DLD1 (cell line): ENCODE results near the gene ABCC4.

Experiments used
- in situ Hi-C: cut with HindIII; loops from 2 replicates; pipeline ENCODE4 v1.10.0; 2017; ENCODE audit warnings: low sequenced_read_pairs

Gene ABCC4

DNA sequence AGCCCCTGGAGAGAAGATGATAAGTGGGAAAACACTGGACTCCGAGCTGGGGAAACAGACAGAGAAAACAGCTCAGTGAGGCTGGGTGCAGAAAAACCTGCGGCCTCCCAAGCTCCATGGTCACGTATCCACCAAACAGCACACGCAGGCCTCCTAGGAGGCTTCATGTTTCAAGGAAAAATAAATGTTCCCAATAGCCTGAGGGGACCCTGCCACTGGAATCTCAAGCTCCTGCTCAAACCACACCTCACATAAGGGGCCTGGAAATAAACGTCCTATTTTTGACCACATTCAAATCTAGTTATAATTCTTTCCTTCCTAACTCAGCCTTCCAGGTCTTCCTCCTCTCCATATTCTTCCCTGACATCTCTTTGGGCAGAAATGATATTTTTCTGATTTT is 225.7 kb downstream of the ABCC4 start:
- in situ Hi-C loops, result no loop called here

DNA sequence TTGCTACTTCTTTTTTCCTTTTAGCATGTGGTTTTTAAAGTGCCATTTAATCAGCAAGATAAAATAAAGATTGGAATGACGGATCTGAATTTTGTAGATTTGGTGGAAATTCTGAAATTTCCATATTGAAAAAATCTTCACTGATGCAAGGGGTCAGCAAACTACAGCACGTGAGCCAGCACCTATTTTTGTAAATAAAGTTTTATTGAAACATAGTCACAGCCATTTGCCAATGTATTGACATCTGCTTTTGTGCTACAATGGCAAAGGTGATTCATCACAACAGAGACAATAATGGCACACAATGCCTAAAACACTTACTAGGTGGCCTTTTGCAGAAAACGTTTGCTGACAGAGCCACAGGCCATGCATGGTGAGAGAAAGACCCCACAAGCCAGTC is 226.4 kb downstream of the ABCC4 start:
- in situ Hi-C loops, result no loop called here

DNA sequence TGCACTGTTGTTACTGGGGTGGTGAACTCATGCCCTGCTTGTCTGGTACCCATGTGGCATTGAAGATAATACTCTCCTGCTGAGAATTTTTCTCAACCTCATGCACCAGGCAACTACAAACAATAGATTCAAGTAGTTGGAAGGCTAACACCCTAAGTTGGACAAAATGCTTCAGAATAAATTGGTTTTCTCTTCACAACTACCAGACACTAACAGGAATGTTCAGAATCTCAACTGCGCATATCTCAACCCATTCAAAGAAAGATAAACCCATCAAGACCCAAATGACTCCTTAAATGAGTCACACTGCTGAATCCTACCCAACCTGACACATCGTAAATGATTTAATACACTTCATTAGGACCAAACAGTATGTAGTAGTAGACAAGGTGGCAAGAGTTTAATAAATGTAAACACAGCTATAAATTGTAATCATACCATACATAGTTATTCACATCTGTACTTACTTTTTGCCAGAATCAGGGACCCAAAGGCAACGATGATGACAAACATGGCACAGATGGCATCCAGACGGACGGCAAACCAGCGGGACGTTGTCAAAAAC is 227.4 kb downstream of the ABCC4 start:
- in situ Hi-C loops, result no loop called here

DNA sequence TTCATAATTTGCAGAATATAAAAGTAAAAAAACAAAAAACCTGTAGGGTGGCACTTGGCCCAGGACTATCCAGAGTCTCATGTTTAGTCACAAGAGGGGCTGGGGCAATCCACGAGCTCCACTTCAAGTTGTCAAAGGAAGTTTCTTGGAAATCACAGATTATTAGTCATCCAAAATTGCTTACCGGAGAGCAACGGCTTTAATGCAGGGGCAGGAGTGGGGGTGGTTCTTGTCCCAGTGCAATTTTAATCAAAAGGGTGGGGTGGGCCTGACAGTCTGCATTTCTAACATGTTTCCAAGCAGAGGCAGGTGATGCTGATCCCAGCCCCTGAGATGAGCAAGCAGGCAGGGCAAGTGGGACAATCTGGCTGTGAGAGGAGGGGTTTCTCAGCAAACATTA is 233.9 kb downstream of the ABCC4 start:
- in situ Hi-C loops, result no loop called here

DNA sequence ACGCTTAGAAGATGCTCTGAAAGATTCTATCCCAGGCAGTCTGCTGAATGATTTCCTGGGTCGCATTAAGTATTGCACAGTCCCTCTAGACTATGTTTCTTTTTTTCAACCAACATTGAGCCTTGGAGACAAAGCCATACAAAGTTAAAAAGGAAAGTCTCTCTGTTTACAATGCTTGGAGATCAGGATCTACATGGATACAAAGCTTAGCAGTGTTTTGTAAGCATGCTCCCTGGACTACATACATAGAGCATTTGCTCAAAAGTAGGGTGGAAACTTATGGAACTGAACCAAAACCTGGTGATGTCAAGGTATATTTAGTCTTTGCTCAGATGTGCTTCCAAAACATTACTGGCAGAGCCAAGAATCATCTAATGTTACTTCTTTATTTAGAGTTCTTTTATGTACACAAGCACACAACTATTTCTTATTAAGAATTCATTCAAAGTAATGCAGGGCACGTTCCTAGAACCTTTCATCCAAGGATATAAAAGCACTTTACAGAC is 241.2 kb downstream of the ABCC4 start:
- in situ Hi-C loops, result no loop called here

DNA sequence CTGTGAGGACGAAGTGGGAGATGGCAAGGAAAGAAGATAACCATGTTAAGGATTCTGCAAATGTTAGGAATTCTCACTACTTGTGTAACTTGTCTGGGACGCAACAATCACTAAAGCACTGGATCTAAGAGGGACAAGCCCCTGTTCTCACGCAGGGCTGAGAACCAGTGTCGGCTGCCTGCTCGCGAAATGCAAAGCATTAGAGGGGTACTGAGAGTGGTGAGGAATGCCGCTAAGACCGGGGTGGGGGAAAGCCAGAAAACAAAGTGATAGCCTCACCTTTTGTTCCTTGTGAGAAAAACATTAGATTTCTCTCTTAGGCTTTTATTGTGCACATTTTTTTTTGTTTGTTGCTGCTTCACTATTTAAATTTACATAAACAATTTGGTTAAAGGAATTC is 241.9 kb downstream of the ABCC4 start:
- in situ Hi-C loops, result no loop called here

DNA sequence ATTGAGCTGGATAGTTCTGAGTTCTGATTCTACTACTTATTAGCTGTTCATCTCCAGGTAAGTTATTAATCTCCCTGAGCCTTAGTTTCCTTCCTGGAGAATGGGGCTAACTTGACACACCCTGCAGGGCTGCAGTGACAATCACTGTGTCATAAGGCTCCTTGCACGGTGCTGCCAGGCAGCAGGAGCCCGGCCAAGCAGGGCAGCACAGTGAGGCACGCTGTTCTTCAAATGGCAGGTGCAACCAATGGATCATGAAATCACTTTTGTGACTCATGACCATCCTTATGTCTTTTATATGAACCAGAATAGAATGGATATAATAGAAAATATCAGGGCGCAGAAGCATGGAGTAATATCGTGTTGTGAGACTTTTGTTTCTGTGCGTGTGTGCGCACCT is 242.6 kb downstream of the ABCC4 start:
- in situ Hi-C loops, result no loop called here

DNA sequence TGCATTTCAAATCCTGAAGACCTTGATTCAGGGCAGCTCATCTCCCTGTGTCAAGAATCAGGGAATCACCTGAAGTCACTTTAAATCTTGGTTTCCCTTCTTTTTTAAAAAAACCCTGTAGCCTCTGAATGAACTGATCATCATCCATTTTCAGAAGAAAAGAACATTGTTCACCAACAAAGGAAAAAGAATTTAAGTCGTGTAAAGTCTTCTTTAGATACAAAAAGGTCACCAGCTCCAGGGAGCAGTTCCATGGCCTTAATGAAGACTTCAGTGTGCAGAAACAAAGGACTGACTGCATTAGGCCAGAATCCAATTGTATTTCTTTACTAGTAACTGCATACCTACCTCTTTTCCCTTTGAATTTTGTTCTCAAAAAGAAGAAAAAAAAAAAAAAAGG is 245.0 kb downstream of the ABCC4 start:
- in situ Hi-C loops, result no loop called here

DNA sequence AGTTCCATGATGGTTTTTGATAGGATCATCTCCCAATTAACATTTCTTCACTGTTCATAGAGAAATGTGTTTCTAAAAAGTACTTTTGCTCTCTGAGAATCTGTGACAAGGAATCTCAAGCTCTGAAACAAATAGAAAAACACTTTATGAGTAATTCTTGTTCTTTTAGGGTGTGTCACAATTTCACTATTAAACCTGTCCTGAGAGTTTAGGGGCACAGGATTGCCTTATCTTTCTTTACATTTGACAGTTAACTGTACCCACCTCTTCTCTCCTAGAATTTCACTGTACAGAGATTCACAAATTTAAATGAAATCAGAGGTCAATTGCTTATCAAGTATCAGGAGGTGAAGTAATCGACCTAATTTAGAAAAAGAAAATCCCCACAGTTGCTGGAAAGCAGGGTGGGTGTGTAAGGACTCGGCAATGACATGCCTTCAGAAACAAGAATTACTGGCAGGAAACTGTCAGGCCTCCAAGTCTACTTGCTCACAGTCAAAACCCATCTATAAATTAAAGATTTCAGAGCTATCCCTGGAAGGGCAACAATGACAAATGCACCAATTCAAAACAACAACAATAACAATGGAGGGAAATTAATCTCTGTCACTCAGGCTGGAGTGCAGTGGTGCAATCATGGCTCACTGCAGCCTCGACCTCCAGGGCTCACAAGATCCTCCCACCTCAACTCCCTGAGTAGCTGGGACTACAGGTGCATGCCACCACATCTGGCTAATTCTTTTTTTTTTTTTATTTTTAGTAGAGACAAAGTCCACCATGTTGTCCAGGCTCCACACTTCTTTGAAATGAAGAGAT is 250.2 kb downstream of the ABCC4 start:
- in situ Hi-C loops, result no loop called here

DNA sequence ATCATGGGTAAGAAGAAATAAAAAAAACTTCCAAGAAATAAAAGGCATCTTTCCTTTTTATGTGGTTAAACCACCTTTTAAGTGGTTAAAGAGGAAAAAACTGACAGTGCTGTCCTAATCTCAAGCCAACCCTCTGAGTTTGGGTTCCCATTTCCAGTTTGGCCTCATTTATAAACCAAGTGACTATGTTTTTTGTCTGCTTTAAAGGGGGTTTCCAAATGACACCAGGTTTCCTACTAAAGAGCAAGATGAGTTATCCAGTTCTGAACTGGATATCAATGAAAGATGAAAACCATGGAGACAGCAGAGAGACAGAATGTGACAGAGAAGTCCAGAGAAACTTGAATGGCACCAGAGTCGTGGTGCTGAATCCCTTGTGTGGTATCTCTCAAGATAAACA is 251.5 kb downstream of the ABCC4 start:
- in situ Hi-C loops, result no loop called here

DNA sequence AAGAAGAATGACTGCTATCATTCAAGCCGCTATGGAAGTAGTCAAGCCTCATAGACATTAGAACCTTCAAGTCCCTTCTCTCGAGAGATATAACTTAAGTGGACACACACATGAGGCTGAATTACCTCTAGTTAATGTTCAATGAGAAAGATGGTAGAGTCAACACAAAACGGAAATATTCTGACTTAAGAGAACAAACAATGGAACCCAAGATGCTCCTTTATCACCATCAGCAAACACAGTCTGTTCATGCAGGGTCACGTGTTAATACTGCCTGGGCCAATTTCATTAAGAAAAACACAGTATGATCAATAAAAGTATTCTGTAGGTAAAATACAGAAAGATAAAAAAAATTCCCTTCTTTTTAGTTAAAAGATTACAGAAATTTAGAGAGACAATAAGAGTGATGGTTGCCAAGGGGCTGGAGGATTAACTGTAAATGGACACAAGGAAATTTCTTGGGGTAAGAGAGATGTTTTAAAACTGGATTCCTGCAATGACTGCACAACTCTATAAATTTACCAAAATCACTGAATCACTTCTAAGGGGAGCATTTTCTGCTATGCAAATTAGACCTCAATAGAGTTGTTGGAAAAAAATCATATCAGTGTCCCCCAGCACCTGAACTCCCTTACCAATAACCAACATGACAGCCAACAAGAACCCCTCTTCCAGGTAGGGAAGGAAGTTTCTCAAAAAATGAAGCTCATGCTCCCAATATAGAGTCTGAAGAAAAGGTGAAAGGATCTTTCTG is 256.6 kb downstream of the ABCC4 start:
- in situ Hi-C loops, result no loop called here

DNA sequence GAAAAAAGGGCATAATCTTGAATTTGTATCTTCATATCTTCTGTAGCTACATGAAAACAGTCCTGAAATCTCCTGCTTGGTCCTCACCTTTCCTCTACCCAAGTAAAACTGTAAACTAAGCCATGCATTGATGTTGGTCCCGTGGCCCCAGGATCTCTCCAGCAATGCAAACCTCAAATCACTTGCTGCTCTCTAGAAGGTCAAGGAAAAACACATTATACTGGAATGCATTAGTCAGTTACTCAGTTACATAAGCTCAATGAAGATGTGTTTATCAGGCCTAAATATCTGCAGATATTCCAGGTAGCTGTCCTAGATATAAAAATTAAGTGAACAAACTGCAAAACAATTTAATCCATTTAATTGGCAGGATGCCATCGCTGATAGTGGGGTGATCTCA is 261.8 kb downstream of the ABCC4 start:
- in situ Hi-C loops, result no loop called here

DNA sequence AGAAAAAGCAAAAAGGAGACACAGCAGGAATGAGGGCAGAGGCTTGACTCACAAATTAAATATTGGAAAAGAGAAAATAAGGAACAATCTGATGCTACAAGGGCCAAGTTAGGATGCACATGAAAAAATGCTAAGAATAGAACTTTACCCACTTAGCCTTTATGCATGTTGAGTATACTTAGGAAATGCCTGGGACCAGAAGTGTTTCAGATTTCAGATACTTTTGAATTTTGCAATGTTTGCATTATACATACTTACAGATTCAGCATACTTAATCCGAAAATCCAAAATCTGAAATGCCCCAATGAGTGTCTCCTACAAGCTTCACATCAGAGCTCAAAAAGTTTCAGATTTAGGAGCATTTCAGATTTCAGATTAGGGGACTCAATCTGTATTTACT is 262.3 kb downstream of the ABCC4 start:
- in situ Hi-C loops, result no loop called here

DNA sequence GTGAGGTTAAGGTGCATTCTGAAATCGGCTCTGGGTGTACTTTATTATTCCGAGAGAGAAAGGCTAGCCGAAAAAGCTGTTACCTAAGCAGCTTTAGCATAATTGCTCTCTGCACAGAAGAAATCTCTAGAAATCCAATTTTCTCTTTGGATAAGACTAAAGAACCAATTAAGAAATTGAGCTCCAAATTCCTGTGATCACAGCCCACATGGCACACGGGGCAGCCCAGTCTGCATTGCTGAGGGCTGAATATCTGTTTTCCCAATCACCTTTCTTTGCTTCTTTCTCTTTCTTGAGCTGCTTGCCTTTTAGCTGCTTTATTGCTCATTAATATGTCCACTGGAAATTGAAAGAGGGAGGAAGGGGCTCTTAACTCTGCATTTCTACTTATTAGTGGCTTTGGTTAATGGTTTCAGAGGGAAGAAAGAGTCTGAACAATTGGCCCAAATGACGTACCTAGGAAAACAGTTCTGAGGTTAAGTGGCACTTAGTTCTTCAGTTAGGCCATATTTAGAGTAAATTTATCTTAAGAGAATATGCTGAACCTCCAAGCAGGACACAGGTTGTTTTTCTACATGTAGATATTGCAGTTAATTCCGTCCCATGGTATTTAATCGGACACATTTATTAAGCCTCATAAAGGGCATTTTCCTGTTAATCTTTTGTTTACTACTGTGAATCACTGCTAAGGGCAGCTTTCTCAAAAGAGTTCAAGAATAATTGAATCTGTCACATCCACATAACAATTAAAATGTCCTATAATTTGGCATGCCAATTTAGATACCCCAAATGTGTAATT is 265.7 kb downstream of the ABCC4 start:
- in situ Hi-C loops, result no loop called here

DNA sequence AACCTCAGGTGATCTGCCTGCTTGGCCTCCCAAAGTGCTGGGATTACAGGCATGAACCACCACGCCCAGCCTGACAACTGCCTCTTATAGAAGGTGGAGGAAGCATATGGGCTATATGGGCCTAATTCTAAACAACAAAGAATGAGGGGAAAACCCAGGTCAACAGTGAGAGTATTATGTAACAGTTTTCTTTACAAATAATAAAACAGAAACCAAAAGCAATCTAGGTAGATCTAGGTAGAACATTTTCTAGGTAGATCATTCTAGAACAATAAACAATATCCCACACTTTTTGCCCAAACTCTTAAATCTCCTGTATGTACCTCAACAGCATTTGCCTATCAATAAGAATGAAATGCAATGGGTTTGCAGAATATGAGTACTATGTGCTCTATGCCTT is 267.4 kb downstream of the ABCC4 start:
- in situ Hi-C loops, result no loop called here

DNA sequence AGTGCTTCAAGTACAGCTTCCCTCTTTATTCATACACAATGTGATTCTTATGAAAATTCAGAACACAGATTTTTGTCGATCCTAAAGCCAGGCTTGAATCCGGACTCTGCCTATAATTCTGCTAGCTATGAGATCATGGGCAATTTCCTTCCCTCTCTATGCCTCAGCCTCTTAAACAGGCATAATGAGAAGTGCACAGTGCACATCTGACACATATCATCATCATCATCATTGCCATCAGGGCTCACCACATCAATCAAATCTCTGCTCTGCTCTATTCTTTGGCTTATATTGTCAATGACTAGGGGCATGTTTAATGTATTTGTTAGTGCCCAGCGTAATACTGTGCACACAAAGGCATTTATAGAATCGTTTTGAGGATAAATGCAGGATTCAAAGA is 269.1 kb downstream of the ABCC4 start:
- in situ Hi-C loops, result no loop called here

DNA sequence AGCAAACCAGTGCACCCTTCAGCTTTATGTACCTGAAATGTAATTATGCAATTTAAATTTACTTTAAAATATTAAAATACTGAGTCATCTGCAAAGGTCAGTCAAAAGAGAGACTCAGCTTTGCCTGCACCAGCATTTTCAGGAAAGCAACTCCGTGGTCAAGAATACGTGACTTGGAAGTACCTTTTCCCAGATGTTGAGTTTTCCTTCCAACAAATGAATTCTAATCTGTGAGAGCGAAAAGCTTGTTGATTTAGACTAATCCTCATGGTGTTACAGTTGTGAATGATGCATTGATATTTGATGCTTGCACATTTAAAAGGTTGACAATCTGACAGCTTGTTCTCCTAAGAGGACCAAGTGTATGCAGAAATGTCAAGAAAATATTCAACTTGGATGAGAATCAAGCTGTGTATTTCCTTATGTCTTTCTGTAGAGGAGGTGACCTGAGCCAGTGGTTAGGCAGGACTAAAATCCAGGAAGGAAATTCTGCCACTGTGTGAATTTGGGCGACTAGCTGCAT is 270.4 kb downstream of the ABCC4 start:
- in situ Hi-C loops, result no loop called here

DNA sequence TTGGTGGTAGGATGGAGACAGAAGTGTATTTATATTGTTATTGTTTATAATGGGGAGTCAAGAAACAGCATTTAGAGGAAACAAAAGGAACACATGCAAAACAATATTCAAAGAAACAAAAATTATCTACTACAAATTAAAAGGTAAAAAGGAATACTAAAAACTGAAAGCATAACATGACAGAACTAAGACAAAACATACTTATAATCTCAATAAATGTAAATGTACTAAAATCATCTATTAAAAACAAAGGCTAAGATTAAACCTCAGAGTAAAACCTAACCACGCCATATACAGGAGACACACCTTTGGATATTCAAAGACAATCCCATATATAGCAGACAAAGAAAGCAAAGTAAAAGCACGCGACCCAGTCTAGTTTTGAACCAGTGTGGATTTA is 273.6 kb downstream of the ABCC4 start:
- in situ Hi-C loops, result no loop called here

DNA sequence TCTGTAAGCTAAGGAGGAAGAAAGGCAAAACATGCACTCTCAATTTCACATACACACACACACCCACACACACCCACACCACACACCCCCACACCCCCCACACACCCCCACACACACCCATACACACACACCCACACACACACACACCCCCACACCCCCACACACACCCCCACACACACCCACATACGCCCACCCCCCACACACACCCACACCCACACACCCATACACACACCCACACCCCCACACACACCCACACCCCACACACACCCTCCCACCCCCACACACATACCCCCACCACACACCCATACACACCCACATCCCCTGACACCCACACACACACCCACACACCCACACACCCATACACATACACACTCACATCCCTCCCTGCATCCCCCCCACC is 276.1 kb downstream of the ABCC4 start:
- in situ Hi-C loops, result no loop called here

DNA sequence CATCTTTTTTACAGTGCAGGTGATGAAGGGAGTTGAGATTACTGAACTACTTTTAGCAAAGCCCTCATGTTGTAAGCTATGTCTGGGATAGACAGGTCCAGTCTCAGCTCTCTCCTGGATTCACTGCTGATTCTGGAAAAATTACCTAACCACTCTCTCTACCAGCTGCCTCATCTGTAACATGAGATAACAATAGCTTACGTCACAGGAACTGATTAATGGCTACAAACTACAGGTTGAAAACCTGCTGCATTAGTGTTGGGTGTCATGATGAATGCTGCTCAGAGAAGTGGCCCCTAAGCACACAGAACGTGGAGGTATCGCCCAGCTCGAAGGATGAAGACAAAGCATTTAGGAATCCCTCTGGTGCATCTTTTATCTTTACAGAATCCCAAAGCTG is 277.8 kb downstream of the ABCC4 start:
- in situ Hi-C loops, result no loop called here
